Forelimb muscle (tissue), 1 donor: ENCODE data around the gene ABLIM2. TPM values are rescaled to one million over a fixed set of nuclear protein-coding genes. Genes with fewer than 3 reads are reported as not detected.
A peak's percentile ranks its signal among the peaks of the same experiment; 100 is the strongest.

Source experiments
- DNase-seq: peaks from one replicate; pipeline ENCODE4 v3.0.0-alpha.2; 2013; ENCODE audit warnings: low read depth
- polyA plus RNA-seq: library from polyadenylated mRNA; unstranded; fragments of 120-200 nt; gene quantifications from one replicate; pipeline ENCODE4 v1.2.1, GENCODE V29; 2013; ENCODE audit not compliant: insufficient read length

Gene ABLIM2
- polyA plus RNA-seq, 1 donor = 17.0 TPM

DNA sequence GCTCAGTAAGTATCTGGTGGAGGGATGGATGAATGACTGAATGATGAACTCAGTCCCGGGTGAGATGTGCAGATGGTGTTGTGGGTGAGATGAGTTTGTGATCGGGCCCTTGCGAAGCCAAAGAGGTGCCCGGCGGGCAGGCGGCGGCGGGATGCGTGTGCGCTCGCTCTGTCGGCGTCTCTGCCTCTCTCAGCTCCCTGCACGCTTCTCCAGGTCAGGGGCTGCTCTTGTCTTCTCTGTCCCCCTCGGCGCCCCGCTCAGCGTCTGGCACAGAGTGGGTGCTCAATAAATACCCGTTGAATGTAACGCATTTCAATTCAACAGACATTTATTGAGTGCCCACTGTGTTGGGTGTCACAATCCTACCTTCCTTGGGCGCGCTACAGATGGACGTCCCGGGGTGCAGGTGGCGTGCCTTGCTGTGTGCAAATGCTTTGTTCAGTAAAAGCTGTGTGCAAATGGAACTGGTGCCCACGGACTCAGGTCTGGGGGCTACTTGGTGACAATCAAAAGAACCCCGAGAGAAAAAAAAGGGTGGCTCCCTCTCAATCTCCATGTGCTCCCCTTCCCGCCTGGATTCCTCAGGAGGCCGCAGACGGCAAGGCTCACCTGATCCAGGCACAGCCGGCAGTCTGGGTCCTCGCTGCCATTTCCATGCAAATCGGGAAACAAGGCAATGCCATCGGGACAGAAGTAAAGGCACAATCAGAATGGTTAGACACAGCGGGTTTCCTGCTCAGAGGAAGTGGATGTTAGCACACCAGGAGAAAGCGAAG is 153.4 kb downstream of the ABLIM2 start:
- no peak for DNase-seq

DNA sequence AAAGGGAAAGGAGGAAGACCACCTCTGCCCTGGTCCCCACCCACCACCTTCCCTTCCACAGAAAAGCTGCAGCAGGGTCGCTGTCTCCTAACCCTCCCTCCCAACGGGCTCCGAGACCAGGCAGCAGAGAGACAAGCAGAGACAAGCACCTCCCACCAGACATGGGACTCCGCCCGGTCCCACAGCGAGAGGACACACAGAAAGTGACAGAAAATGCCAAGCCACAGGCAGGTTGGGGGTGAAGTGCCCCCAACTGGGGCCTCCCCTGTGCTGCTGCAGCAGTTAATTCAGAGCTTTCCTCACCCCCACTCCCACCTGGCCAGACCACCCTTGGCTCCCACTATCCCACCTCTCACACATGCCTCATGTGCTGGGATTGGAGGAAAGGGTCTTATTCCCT is 154.5 kb downstream of the ABLIM2 start:
- DNase-seq = no peak

DNA sequence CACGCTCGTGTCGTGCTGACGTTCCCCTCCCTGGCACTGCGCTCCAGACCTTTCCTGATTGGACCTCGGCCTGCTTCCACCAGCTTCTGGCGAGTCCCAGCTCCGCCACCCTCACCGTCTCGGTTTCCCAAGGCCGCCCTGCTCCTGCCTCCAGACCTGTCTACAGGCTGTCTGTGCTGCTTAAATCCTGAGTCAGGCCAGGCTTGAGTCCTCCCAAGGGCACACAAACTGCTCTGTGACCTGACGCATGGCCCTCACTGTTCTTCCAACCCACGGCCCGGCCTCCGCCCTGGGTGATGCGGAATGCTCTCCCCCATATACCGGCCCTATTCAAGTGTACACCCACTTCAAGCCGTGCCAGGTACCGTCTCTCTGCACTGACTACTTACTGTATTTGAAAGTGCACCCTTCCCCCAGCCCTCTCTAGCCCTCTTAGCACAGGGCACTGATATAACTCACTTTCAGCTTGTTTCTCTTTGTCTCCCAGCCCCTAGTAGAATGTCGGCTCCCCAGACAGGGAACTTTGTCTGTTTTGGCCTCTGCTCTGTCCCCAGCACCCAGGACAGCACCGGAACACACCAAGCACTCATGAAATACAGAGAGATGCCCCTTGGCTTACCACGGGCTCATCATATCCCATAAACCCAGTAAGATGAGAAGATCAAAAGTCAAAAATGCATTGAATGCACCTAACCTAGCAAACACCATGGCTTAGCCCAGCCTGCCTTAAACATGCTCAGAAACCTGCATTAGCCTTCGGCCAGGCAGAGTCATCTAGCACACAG is 155.9 kb downstream of the ABLIM2 start:
- no peak for DNase-seq

DNA sequence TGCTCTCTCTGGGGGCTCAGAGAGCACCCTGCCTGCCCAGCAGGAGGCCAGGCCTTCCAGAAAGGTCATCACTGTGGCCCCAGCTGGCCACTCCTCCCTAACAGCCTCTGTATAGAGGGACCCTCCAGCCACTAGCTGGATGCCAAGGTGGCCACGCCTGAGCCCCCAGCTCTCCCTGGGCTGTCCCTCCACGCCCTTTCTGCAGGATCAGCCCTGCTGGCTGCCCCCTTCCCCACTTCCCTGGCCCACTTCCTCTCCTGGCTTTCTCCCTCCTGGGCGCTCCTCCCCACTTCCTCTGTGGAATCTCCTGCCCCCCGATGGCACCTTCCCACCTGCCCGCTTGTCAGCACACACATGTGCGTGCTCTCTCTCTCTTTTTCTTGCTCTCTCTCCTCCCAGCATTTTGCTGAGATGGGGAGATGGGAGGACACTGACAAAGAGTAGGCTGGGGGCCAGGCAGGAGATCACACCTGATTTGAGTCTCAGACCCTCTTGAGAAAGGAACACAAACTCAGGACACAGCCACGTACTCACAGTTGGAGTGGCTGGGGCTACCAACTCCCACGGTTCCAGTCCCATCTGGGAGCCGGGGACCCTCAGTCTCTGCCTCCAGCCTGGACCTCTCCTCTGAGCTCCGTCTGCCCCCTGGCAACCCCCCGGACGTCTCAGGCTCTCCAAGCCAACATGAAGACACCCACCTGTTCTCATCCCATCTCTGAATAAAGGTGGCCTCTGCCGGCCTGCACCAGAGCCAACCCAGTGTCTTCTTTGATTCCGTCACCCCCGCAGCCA is 156.9 kb downstream of the ABLIM2 start:
- DNase-seq = no peak

DNA sequence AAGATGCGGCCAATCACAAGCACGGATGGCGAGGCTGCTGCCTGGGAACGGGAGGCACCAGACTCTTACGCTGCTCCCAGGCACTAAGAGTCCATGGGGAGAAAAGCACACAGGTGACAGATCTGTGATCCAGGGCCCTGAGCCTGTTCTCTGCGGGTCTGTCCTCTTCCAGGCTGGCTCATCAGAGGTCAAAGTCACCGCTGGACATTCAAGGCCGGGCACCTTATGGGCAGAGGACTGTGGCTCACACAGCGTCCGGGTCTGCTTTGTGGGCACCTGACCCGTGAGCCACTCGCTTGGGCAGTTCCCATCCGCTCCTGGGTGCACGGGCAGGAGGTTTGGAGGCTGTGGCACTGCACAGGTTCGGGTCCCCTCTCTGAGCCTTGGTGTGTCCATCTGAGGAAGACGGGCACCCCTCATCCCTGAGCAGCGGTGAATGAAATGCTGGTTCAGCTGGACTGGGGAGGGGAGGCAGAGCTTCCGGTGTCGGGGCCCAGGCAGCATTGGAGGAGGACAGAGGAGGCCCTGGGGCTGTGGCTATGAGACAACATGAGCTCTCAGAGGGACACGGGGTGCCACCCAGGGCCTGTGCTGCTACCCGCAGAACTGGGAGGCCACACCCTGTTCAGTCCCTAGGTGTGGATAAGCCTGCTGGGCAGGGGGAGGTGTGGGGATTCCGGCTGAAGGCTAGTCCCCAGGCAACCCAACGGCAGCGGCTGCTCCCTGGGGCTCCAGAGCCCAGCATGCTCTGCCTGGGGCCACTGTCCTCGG is 157.7 kb downstream of the ABLIM2 start:
- no peak for DNase-seq

DNA sequence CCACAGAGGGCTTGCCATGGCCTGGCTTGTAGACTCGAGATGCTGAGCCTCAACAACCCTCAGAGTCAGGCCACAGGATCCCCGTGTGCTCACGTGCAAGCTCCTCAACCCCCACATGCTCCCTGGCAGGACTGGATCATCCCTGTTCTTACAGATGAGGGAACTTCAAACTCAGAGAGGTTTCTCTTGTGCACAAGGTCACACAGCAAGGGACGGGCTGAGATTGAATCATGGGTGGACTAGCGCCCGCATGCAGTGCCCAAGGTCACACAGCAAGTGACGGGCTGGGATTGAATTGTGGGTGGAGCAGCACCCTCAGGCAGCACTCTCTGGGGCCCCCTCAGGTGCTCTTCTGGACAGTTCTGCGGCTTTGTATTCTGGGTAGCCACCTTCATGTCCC is 158.4 kb downstream of the ABLIM2 start:
- DNase-seq = no peak

DNA sequence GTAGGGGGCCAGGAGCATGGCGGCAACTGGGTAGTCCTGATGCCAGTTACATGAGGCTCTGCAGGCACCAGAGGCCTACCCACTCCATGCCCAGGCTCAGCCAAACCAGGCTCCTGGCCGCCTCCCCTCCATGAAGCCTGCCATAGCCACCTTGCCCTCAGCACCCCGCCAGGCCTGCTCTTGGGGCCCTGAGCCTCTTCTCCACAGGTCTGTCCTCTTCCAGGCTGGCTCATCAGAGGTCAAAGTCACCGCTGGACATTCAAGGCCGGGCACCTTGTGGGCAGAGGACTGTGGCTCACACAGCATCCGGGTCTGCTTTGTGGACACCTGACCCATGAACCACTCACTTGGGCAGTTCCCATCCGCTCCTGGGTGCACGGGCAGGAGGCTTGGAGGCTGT is 158.9 kb downstream of the ABLIM2 start:
- DNase-seq = no peak

DNA sequence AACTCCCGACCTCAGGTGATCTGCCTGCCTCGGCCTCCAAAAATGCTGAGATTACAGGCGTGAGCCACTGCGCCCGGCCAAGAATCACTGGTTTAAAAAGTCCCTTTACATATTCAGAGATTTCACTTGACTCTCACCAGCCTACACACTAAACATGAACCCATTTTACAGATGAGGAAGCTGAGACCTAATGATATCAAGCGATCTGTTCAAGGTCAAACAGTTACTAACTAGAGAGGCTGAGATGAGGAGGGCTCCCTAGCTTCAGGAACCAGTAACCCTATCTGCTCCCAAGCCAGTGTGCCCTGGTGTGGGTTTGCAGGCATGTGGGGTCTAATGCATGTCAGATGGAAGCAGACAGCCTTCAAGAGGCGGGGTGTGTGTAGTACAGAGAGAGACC is 159.3 kb downstream of the ABLIM2 start:
- DNase-seq = no peak

DNA sequence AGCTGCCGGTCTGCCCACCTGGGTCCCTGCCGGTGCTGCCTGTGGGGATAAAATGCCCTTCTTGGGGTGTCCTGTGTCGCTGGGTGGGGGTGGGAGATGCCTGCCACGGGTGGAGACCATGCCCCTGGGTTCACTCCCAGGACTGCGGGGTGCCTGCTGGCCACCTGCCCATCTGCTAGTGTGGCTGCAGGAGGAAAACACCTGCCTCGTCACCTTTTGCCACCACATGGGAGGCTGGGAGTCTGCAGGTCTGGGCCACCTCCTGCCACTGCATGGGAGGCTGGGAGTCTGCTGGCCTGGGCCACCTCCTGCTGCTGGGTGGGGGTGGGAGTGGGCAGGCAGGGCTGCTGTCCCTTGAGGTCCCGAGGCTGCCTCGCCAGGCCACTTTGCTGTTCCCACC is 160.2 kb downstream of the ABLIM2 start:
- DNase-seq = no peak

DNA sequence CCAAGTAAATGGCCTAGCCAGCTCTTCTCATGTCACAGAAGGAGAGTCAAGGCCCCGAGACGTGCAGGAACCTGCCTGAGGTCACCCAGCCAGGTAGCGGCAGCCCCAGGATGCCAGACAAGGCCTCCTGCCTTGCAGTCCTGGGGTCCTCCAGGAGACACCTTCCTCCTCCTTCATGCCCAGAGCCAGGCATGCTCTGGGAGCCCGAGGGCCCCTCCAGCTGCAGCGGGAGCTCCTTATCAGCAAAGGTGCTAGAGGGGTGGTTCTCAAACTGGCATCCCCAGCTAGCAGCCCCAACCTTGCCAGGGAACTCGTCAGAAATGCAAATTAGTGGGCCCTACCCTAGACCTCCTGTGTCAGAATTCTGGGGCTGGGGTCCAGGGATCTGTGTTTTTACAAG is 162.7 kb downstream of the ABLIM2 start:
- DNase-seq = no peak

DNA sequence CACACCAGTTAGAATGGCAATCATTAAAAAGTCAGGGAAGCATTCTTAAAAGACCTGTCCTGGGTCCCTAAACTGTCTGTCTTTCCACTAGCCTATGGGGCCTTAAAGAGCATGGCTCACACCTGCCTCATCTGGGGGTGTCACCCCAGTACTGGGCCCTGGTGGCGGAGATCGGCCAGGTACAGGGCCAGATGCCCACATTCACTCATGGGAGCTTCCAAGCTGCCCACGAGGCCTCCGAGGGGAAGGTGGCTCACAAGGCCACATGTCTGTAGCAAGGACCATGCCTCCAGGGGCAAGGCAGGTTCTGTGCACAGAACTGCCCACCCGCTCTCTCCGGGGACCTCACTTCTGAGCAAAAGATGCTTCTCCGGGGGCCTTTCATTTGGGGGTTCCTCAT is 163.5 kb downstream of the ABLIM2 start:
- DNase-seq = no peak

DNA sequence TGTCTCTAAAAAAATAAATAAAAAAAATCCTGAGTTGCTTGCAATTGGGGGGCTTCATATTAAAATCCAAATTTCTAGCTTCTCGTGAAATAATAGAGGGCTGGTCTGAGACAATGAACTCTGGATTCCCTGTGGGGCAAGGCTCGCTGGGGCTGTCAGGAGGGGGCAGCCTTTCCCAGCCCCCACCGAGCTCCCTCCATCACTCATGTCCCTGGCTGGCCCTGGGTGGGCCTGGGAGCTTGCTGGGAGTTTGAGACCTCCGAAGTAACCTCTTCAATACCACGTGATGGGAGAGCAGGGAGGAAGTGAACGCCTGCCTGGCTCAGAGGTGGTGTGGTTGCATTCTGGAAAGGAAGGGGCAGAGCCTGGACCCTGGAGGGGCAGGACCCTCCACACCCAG is 164.9 kb downstream of the ABLIM2 start:
- no peak for DNase-seq

DNA sequence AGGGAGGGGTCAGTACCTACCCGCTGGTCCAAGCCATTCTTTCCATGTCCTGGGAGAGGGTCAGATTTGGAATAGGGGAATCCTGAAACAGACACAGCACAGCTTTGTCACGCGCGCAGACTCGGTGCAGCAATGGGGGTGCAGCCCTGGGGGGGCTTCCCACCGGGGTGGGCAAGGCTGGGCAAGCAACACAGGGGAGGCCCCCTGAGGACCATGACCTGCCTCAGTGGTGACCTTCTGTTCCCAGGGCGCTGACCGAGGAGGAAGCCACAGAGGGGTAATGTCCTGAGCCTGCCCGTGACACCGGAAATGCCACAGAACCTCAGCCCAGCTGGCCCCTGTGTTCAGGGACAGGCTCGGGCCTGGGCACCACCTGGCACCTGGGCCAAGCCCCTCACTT is 165.8 kb downstream of the ABLIM2 start:
- DNase-seq = no peak

DNA sequence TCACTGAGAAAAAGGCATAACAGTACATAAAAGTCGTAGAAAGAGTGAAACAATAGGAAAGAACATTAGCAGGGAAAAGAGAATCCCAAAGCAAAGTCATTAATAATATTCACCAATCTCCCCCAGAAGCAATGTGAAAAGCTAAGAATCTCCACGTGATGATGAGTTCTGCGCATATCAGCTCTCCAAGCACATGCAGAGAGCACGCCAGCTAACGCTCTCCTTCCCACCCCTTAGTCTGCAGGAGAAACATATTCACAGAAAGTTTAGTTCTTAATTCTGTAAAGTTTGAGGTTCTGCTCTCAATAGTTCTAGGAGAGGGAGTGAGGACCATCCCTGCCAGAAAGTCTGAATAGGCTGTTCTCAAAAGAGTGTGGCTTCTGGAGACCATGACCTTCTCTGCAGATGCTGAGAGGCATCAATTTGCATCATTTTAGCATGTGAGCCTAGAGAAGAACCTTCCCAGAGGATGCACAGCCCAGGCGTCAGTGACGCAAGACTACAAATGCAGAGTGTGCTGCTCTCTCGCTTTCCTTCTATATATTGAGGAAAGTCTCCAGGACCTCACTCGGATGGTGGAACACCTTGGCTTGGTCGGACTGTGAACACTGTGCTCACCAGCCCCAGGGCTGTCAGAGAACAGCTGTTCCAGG is 167.7 kb downstream of the ABLIM2 start:
- no peak for DNase-seq

DNA sequence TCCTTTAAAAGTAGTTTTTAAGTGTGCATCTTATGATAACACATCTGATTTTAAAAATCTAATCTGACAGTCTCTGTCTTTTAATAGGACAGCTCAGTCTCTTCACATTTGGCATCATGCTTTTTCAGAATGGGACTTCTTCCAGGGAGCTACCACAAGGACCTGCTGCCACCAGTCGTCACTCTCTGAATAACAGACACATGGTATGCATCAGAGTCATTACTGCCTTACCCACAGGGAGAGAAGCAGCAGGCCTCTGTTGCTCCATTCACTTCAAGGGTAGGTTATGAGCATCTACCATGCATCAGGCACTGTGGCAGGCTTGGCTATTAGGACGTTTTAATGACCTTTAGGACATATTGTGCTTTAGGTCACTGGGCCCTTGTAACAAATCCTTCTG is 169.0 kb downstream of the ABLIM2 start:
- no peak for DNase-seq

DNA sequence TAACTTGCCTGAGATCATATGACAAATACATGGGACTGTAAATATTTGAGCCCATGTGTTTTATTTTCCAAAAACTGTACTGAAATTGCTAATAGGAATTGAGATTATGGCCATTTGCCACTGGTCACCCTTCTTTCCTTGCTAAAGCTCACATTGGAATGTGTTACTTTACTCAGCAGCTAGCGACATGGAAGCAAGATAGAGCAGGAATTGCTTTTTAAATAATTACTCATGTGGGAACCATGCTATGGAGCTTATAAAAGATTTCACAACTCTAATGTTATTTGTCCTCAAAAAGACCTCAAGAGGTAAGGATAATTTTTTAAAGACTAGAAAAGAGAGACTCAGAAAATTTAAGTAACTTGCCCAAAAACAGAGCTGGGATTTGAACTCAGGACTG is 170.2 kb downstream of the ABLIM2 start:
- DNase-seq = no peak

DNA sequence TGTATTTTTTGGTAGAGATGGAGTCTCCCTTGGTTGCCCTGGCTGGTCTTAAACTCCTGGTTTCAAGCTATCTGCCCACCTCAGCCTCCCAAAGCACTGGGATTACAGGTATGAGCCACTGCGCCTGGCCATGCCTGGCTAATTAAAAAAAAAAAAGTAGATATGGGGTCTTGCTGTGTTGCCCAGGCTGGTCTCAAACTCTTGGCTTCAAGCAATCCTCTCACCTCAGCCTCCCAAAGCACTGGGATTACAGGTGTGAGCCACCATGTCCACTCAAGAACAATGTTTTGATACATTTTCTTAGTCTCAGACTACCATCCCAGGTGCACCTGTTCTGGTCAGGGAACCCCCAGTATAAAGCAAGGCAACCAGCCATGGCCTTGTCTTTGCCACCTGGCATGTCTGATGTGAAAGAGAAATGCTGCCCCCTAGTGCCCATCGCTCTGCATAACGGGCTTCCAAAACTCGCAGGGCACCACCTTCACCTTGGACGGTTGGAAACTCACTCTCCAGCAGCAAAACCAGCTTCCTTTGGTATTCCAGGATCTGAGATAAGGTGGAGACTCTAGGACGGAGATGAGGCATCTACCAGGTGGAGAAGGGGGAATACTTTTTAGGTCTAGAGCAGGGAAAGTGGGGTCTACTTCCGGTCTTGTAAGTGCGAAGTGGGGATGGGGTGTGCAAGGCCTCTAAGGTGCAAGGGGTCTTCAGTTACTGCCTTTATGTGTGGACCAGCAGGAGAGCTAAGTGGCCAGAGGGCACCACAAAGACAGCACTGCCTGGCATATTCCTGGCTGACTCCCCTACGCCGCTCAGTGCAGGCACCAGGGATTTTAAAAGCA is 171.2 kb downstream of the ABLIM2 start:
- DNase-seq = peak; percentile 34

DNA sequence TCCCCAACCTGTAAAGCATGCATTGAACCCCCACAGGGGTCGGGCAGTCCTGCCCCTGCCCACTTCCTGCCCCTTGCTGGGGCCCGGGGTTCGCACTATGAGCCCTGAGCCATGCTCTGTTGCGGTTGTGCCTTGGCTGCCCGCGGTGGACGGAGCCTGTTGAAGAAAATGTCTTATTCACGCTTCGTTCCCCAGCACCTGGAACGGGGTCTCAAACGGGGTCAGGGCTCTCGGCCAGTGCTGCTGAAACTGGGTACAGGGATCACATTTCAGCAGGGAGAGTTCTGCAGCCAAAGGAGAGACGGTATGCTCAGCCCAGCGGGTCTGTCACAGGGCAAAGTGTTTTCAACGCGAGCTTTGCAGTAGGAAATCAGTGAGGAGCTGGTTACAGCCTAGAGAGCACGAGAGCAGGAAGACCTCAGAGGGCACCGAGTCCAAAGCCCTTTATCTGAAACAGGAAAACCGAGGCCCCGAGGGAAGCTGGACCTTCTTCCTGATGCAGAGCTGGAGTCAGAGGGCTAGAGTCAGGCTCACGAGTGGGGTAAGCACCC is 172.6 kb downstream of the ABLIM2 start:
- DNase-seq = no peak

DNA sequence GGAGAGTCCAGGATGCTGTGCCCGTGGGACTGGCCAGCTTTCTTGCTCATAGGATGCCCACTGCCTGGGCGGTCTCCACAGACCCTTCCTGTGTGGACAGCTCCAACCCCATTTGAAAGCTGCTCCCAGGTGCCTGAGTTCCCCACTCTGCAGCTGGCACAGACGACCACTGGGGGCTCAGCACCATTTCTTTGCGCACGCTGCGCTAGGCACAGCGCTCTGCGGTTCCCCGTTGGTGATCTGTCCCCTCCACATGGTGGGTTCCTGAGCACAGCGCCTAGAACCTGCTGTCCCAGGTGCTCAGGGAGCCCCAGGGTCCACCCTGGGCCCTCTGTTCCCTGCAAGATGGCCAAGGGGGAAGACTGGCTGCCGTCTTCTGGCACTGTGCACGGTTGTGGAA is 173.5 kb downstream of the ABLIM2 start:
- DNase-seq = no peak
